Activated T-cell treated with anti-CD3 and anti-CD28 coated beads, Interleukin-2, amount 50 U/mL, for 72 hours (primary cell): ENCODE measurements around the gene TAF4B. TPM values are rescaled to one million over a fixed set of nuclear protein-coding genes. Genes with fewer than 3 reads are reported as not detected.
"Not testable (repeated sequence)": the region's sequence is repeated elsewhere in the genome, so short reads cannot be mapped to it uniquely, and the experiment has no call there.

Experiments
- ATAC-seq, 2 donors: fragments of 150-1000 bp; cut with Tn5 transposase; replicated peaks in 1 of 2; 2 replicates each; pipeline ENCODE4 v1.10.0; 2021; ENCODE audit warnings: moderate library complexity in 2 of 2, mild to moderate bottlenecking in 1 of 2
- DNase-seq, 2 donors: peaks; one replicate each; pipeline ENCODE4 v3.0.0; 2021 to 2022; ENCODE audit warnings: mixed read lengths in 1 of 2
- H3K27ac Mint-ChIP-seq: one replicate; pipeline ENCODE4 v1.8.0; 2022; ENCODE audit warnings: mild to moderate bottlenecking, moderate library complexity, mixed read lengths
- H3K27me3 Mint-ChIP-seq: one replicate; pipeline ENCODE4 v1.8.0; 2022; ENCODE audit warnings: low read depth, mixed read lengths
- H3K36me3 Mint-ChIP-seq, 2 donors: one replicate each; pipeline ENCODE4 v1.8.0; 2022; ENCODE audit warnings: mixed read lengths in 2 of 2, mild to moderate bottlenecking in 1 of 2; ENCODE audit not compliant: insufficient read depth in 2 of 2
- H3K4me1 Mint-ChIP-seq: one replicate; pipeline ENCODE4 v1.8.0; 2022; ENCODE audit warnings: low read depth, mixed read lengths
- H3K4me3 Mint-ChIP-seq, 2 donors: one replicate each; pipeline ENCODE4 v1.8.0; 2022; ENCODE audit warnings: mild to moderate bottlenecking in 2 of 2, mixed read lengths in 2 of 2, moderate library complexity in 2 of 2
- H3K9me3 Mint-ChIP-seq, 2 donors: one replicate each; pipeline ENCODE4 v1.8.0; 2022; ENCODE audit warnings: mixed read lengths in 2 of 2
- total RNA-seq, 2 donors: library from RNA; stranded (reverse); gene quantifications; one replicate each; pipeline ENCODE4 v1.2.3, GENCODE V29; 2022

Gene TAF4B
- total RNA-seq, 2 donors from 2014 or later = 29.2 to 32.4 TPM

DNA sequence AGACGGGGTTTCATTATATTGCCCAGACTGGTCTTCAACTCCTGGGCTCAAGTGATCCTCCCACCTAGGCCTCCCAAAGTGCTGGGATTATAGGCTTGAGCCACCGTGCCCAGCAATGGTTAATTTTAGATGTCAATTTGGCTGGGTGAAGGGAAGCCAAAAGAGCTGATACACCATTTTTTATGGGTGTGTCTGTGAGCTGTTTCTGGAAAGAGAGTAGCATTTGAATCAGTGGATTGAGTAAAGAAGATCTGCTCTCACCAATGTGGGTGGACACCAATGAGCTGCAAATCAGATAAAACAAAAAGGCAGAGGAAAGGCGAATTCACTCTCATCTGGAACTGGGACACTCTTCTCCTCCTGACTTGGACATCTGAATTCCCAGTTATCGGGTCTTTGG lies 16.1 kb upstream of the TAF4B start:
- no peaks in the 10 kb centered on the region for H3K36me3 Mint-ChIP-seq
- no peak overlapping the region for H3K27ac Mint-ChIP-seq
- H3K9me3 Mint-ChIP-seq = peaks cover 0 to 1% of the 10 kb centered on the region in 2 donors
- peak; percentile 38 to 52 for ATAC-seq
- H3K4me3 Mint-ChIP-seq = no peak overlapping the region
- no peaks in the 10 kb centered on the region for H3K27me3 Mint-ChIP-seq
- no peak for DNase-seq
- peaks cover 30% of the 10 kb centered on the region for H3K4me1 Mint-ChIP-seq

DNA sequence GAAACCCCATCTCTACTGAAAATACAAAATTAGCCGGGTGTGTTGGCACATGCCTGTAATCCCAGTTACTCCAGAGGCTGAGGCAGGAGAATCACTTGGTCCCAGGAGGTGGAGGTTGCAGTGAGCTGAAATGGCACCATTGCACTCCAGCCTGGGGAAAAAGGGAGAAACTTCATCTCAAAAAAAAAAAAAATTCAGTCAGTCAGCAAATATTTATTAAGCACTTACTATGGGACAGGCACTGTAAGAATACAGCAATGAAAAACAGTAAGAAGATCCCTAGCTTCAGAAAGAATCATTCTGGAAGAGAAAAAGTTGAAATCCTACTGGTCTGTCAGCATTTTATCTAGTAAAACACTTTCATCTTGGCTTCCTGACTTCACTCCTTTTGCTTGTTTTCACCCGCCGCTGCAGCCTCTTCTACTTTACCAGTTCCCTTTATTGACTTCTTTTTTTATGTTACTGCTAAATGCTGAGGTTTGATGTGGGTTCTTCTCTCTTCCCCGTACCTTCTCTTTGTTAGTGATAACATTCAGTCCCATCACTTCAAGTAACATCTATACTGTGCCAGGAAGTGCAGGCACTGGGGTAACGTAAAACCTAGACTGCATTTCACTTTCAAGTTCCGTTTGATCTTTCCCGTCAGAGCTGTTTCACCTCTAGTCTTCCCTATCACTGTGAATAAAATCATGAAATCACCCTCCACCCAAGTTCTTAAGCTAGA lies 10.8 kb upstream of the TAF4B start:
- no peaks in the 10 kb centered on the region for H3K36me3 Mint-ChIP-seq
- no peaks in the 10 kb centered on the region for H3K9me3 Mint-ChIP-seq
- H3K27me3 Mint-ChIP-seq = no peaks in the 10 kb centered on the region
- H3K27ac Mint-ChIP-seq = peak overlapping the region; percentile 94
- DNase-seq = peak; percentile 45 to 49
- H3K4me3 Mint-ChIP-seq = peak overlapping the region; percentile 71 to 84
- ATAC-seq = peak; percentile 98 to 99
- peaks cover 43% of the 10 kb centered on the region for H3K4me1 Mint-ChIP-seq

DNA sequence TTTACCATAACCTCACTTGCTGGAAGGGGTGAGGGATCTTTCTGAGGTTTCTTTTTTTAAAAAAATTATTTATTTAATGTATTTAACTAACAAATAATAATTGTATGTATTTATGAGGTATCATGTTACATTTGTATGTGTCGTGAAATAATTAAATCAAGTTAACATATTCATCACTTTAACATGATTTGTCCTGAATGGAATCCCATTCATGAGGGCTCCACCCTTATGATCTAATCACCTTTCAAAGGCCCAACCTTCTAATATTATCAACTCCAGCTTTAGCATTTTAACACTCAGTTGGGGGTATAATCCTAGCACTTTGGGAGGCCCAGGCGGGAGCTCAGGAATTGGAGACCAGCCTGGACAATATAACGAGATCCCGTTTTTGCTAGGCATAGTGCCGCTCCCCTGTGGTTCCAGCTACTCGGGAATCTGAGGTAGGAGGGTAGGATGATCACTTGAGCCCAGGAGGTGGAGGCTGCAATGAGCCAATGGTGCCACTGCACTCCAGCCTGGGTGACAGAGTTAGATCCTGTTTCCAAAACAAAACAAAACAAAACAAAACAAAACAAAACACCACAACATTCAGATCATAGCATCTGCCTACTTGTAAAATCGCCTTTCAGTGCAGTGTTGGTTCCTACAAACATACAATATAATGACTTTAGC lies 1.1 kb upstream of the TAF4B start:
- ATAC-seq (no peak), DNase-seq (no peak)
- Mint-ChIP-seq H3K27ac (peak overlapping the region; percentile 97), H3K27me3 (no peaks in the 10 kb centered on the region), H3K9me3 (peaks cover 0 to 2% of the 10 kb centered on the region in 2 donors), H3K4me3 (peak overlapping the region; percentile 92 to 98), H3K36me3 (no peaks in the 10 kb centered on the region), H3K4me1 (peaks cover 35% of the 10 kb centered on the region)

DNA sequence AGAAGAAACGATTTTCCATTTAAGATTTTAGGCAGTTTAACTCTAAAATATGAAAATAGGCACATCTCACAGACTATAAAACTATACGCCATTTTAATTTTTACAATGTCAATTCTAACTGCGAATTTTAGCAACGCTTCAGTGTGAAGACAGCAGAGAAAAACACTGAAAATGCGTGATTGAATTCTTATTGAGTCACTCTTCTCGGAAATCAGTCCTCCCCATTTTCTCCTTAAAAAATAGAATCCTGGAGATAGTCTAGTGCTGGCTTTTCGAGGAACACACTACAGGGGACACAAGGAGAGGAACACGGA lies 373 bp upstream of the TAF4B start:
- Mint-ChIP-seq H3K4me1 (peaks cover 38% of the 10 kb centered on the region), H3K27me3 (no peaks in the 10 kb centered on the region), H3K27ac (peak overlapping the region; percentile 97), H3K36me3 (no peaks in the 10 kb centered on the region), H3K4me3 (peak overlapping the region; percentile 92 to 98), H3K9me3 (peaks cover 0 to 2% of the 10 kb centered on the region in 2 donors)
- ATAC-seq = no peak
- no peak for DNase-seq

DNA sequence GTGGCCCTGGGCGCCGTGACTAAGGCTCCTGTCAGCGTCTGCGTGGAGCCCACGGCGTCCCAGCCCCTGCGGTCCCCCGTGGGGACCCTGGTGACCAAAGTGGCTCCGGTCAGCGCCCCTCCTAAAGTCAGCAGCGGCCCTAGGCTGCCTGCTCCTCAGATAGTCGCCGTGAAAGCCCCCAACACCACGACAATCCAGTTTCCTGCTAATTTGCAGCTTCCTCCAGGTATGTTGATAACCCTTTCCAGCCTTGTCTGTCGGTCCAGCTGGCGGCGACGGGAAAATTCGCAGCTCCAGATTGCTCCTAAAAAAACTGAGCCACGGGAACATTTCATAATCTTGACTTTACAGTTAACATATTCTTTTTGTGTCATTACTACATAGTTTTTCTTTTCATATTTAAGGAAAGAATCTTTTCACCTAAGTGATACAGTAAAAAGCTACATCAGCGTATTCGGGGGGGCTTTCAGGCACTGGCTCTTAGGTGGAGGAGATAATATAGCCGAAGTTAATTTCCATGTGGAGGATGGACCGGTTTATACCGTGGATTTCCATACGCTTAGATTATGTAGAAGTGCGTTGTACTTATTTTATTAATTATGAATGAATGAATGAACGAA lies 916 bp downstream of the TAF4B start:
- Mint-ChIP-seq H3K4me3 (peak overlapping the region; percentile 92 to 98), H3K27me3 (no peaks in the 10 kb centered on the region), H3K4me1 (peaks cover 38% of the 10 kb centered on the region), H3K36me3 (peaks cover under 1% of the 10 kb centered on the region in 2 donors), H3K9me3 (no peaks in the 10 kb centered on the region), H3K27ac (peak overlapping the region; percentile 94)
- ATAC-seq = no peak
- DNase-seq = no peak

DNA sequence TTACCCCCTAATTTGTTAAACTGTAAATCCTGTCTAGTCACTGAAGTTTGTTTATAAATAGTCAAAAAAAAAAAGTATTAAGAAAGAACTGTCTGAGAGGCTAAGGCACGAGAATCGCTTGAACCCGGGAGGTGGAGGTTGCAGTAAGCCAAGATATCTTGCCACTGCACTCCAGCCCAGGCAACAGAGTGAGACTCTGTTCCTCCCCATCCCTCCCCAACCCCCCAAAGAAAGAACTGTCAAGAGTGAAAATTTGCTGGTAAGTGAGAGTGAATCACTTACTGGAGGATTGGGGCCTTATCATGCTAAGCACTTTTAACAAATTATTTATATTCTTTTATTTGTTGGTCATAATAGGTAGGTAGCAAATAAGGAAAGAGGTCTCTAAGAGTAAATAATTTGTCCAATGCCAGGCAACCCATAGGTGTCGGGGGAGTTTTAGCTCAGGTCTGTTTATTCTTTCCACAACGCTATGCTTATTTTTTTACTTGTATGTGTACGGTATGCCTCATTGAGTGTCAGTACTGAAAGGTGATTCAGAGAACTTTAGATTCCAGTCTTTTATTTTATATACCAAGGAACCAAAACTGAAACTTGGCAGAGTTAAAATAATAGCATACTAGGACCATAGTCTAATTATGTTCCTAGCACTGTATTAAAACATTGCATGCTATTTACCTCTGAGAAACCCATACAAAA lies 2.5 kb downstream of the TAF4B start:
- H3K4me1 Mint-ChIP-seq = peaks cover 50% of the 10 kb centered on the region
- H3K9me3 Mint-ChIP-seq = no peaks in the 10 kb centered on the region
- peak overlapping the region; percentile 95 for H3K27ac Mint-ChIP-seq
- H3K36me3 Mint-ChIP-seq = peaks cover 2% of the 10 kb centered on the region in 2 donors
- no peaks in the 10 kb centered on the region for H3K27me3 Mint-ChIP-seq
- DNase-seq (no peak), ATAC-seq (peak in 1 of 2 donors; percentile 10)
- peak overlapping the region; percentile 92 to 98 for H3K4me3 Mint-ChIP-seq

DNA sequence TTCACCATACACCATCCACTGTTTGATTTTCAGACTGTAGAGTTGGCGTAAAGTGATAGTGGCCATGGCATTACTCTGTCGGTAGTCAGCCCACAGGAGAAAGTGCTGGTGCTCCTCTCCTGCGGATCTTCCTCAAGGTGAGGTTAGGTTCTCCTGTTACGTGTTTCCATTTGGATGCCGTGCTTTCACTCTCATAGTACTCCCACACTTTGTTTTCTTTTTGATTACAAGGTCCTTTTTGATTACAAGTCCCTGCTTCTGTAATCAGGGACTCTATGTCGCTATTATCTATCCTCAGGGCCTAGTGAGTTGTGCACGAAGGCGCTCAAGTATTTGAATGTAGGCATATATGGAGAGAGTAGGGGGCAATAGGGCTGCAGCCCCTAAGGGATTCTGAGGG lies 4.3 kb downstream of the TAF4B start:
- peaks cover 52% of the 10 kb centered on the region for H3K4me1 Mint-ChIP-seq
- H3K36me3 Mint-ChIP-seq = peaks cover 2% of the 10 kb centered on the region in 2 donors
- no peaks in the 10 kb centered on the region for H3K9me3 Mint-ChIP-seq
- H3K27ac Mint-ChIP-seq = no peak overlapping the region
- H3K27me3 Mint-ChIP-seq = no peaks in the 10 kb centered on the region
- no peak overlapping the region for H3K4me3 Mint-ChIP-seq
- DNase-seq (no peak), ATAC-seq (no peak)

DNA sequence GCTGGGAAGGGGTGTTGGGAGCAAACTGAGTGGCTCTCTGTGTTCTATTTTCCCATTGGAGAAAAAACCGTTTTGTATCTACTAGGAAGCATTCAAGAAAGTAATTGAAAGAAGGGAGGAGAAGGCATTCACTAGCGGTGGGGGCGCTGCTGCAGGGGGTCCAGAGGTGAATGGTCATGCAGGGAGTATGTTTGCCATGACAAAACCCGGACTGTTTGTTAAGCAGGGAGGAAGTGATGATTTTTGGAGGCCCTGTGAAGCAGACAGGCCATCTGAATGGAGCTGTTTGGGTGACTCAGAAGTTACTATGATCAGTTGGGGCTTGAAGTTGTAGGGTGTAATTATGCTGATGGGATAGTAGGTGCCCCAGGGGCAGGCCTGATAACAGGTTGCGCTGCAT lies 7.0 kb downstream of the TAF4B start:
- peaks cover 2% of the 10 kb centered on the region in 2 donors for H3K36me3 Mint-ChIP-seq
- H3K4me1 Mint-ChIP-seq = peaks cover 45% of the 10 kb centered on the region
- H3K27ac Mint-ChIP-seq = no peak overlapping the region
- ATAC-seq (no peak), DNase-seq (no peak)
- no peak overlapping the region for H3K4me3 Mint-ChIP-seq
- no peaks in the 10 kb centered on the region for H3K27me3 Mint-ChIP-seq
- H3K9me3 Mint-ChIP-seq = no peaks in the 10 kb centered on the region

DNA sequence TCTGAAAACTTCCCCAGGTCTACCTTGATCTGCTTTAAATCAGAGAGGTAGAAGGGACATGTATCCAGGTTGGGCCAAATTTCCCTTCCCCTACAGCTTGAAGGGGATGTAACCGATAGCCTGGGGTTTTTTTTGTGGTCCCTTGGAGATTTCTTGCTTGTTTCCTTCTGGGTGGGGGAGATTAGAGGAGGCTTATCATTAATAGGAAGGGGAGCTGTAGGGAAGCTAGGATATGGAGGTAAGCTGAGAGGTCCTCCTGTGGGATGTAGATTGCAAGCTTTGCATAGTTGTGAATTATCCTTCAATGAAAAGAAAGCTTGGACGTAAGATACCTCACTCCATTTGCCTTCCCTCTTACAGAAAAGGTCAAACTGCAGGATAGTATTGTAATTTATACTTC lies 11.1 kb downstream of the TAF4B start:
- H3K9me3 Mint-ChIP-seq, H3K27ac Mint-ChIP-seq, ATAC-seq, DNase-seq, H3K27me3 Mint-ChIP-seq, H3K4me3 Mint-ChIP-seq: not testable (repeated sequence)
- H3K36me3 Mint-ChIP-seq = peaks cover 7 to 17% of the 10 kb centered on the region in 2 donors
- H3K4me1 Mint-ChIP-seq = peaks cover 31% of the 10 kb centered on the region

DNA sequence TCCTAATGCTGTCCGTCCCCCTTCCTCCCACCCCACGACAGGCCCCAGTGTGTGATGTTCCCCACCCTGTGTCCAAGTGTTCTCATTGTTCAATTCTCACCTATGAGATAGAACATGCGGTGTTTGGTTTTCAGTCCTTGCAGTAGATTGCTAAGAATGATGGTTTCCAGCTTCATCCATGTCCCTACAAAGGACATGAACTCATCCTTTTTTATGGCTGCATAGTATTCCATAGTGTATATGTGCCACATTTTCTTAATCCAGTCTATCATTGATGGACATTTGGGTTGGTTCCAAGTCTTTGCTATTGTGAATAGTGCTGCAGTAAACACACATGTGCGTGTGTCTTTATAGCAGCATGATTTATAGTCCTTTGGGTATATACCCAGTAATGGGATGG lies 12.5 kb downstream of the TAF4B start:
- ATAC-seq, H3K27ac Mint-ChIP-seq, H3K4me3 Mint-ChIP-seq, DNase-seq, H3K27me3 Mint-ChIP-seq, H3K9me3 Mint-ChIP-seq: not testable (repeated sequence)
- Mint-ChIP-seq H3K4me1 (peaks cover 29% of the 10 kb centered on the region), H3K36me3 (peaks cover 13 to 31% of the 10 kb centered on the region in 2 donors)

DNA sequence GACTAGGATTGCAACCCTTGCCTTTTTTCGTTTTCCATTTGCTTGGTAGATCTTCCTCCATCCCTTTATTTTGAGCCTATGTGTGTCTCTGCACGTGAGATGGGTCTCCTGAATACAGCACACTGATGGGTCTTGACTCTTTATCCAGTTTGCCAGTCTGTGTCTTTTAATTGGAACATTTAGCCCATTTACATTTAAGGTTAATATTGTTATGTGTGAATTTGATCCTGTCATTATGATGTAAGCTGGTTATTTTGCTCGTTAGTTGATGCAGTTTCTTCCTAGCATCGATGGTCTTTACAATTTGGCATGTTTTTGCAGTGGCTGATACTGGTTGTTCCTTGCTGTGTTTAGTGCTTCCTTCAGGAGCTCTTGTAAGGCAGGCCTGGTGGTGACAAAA lies 16.1 kb downstream of the TAF4B start:
- peaks cover 11 to 13% of the 10 kb centered on the region in 2 donors for H3K9me3 Mint-ChIP-seq
- not testable (repeated sequence) for ATAC-seq

DNA sequence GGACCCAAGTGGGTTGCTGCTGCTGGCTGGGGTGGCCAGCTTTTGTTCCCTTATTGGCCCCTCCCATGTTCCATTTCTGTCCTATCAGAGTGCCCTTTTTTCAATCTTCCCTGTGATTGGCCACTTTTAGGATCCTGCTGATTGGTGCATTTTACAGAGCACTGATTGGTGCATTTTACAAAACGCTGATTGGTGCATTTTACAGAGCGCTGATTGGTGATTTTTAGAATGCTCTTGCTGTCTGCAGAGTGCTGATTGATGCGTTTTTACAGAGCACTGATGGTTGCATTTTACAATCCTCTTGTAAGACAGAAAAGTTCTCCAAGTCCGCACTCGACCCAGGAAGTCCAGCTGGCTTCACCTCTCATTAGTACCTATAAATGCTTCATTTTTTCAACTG lies 19.2 kb downstream of the TAF4B start:
- ATAC-seq, DNase-seq, H3K4me3 Mint-ChIP-seq, H3K27ac Mint-ChIP-seq, H3K27me3 Mint-ChIP-seq: not testable (repeated sequence)
- peaks cover 11 to 13% of the 10 kb centered on the region in 2 donors for H3K9me3 Mint-ChIP-seq
- peaks cover 11 to 44% of the 10 kb centered on the region in 2 donors for H3K36me3 Mint-ChIP-seq
- peaks cover 18% of the 10 kb centered on the region for H3K4me1 Mint-ChIP-seq

More for the DNA sequence above, 16.1 kb downstream of the TAF4B start:
- H3K27ac Mint-ChIP-seq, H3K27me3 Mint-ChIP-seq, DNase-seq, H3K4me3 Mint-ChIP-seq: not testable (repeated sequence)
- Mint-ChIP-seq H3K4me1 (peaks cover 18% of the 10 kb centered on the region), H3K36me3 (peaks cover 13 to 45% of the 10 kb centered on the region in 2 donors)

DNA sequence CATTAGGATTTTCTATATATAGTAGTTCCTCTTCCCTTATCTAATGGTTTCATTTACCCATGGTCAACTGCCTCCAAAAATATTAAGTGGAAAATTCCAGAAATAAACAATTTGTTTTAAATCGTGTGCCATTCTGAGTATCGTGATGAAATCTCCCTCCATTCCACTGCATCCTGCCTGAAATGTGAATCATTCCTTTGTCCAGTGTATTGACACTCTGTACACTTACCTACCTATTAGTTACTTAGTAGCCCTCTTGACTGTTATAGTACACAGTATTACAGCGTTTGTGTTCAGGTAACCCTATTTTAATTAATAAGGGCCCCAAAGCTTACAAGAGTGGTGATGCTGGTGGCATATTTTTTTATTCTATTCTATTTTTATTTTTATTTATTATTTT lies 26.2 kb downstream of the TAF4B start:
- Mint-ChIP-seq H3K27me3 (no peaks in the 10 kb centered on the region), H3K4me3 (no peak overlapping the region), H3K36me3 (no peaks in the 10 kb centered on the region)

More for the DNA sequence above, 26.2 kb downstream of the TAF4B start:
- H3K9me3 Mint-ChIP-seq = no peaks in the 10 kb centered on the region
- no peak for DNase-seq
- H3K4me1 Mint-ChIP-seq = peaks cover 46% of the 10 kb centered on the region
- no peak for ATAC-seq
- H3K27ac Mint-ChIP-seq = no peak overlapping the region
